GM23338 (cell line): Measurements from ENCODE around the gene THNSL1. TPM values are rescaled to one million over a fixed set of nuclear protein-coding genes. Genes with fewer than 3 reads are reported as not detected.

ENCODE experiments used
- ATAC-seq: fragments of 200-7000 bp; cut with Tn5 transposase; 3 replicates; pipeline ENCODE4 v1.9.1; 2020
- DNase-seq: peaks from one replicate; pipeline ENCODE4 v3.0.0-alpha.2; 2015; ENCODE audit warnings: low spot score
- H2AFZ ChIP-seq: fragments of 200-600 bp; sonication (generic); 2 replicates; pipeline ENCODE4 v1.8.0; 2016; ENCODE audit warnings: antibody characterized with exemption, mild to moderate bottlenecking, moderate library complexity
- H3F3A ChIP-seq: fragments of 200-600 bp; sonication (generic); replicated peaks from 2 replicates; pipeline ENCODE4 v1.8.0; 2017; ENCODE audit warnings: antibody characterized with exemption, mixed run types, low read depth
- H3K27ac ChIP-seq: fragments of 200-600 bp; sonication (generic); 2 replicates; pipeline ENCODE4 v1.6.1; 2016; ENCODE audit warnings: low read depth
- H3K27me3 ChIP-seq: fragments of 200-600 bp; sonication (generic); 2 replicates; pipeline ENCODE4 v1.8.0; 2016; ENCODE audit warnings: mild to moderate bottlenecking, mixed run types, moderate library complexity; ENCODE audit not compliant: insufficient read depth
- H3K36me3 ChIP-seq: fragments of 200-600 bp; sonication (generic); 2 replicates; pipeline ENCODE4 v1.8.0; 2016; ENCODE audit warnings: mild to moderate bottlenecking; ENCODE audit not compliant: insufficient read depth
- H3K4me1 ChIP-seq: fragments of 200-600 bp; sonication (generic); 2 replicates; pipeline ENCODE4 v1.8.0; 2016; ENCODE audit warnings: mild to moderate bottlenecking, moderate library complexity; ENCODE audit not compliant: insufficient read depth
- H3K4me2 ChIP-seq: fragments of 200-600 bp; sonication (generic); 2 replicates; pipeline ENCODE4 v1.7.1; 2017; ENCODE audit warnings: mixed run types
- H3K4me3 ChIP-seq: fragments of 200-600 bp; sonication (generic); 2 replicates; pipeline ENCODE4 v1.6.1; 2016; ENCODE audit warnings: mixed run types
- H3K79me2 ChIP-seq: fragments of 200-600 bp; sonication (generic); replicated peaks from 2 replicates; pipeline ENCODE4 v1.8.0; 2017; ENCODE audit warnings: mild to moderate bottlenecking; ENCODE audit not compliant: insufficient read depth
- H3K9me2 ChIP-seq: fragments of 200-600 bp; sonication (generic); 2 replicates; pipeline ENCODE4 v1.8.0; 2017; ENCODE audit not compliant: insufficient read depth
- H4K20me1 ChIP-seq: fragments of 200-600 bp; sonication (generic); replicated peaks from 2 replicates; pipeline ENCODE4 v1.8.0; 2017; ENCODE audit warnings: mild to moderate bottlenecking; ENCODE audit not compliant: insufficient read depth
- H3K27ac Mint-ChIP-seq: 2 replicates; pipeline ENCODE4 v1.8.0; 2020; ENCODE audit warnings: inconsistent platforms, mild to moderate bottlenecking, moderate library complexity, mixed read lengths
- H3K27me3 Mint-ChIP-seq: 3 replicates; pipeline ENCODE4 v1.8.0; 2022; ENCODE audit warnings: low read depth, mild to moderate bottlenecking, moderate library complexity, mixed read lengths, inconsistent platforms; ENCODE audit not compliant: insufficient read depth, poor library complexity
- H3K36me3 Mint-ChIP-seq: 3 replicates; pipeline ENCODE4 v1.8.0; 2021; ENCODE audit warnings: low read depth, mild to moderate bottlenecking, inconsistent platforms, moderate library complexity, mixed read lengths
- H3K4me1 Mint-ChIP-seq: 3 replicates; pipeline ENCODE4 v1.8.0; 2020; ENCODE audit warnings: mild to moderate bottlenecking, inconsistent platforms, mixed read lengths
- H3K4me3 Mint-ChIP-seq: 3 replicates; pipeline ENCODE4 v1.8.0; 2021; ENCODE audit warnings: moderate library complexity, mild to moderate bottlenecking, inconsistent platforms, mixed read lengths
- H3K9me3 Mint-ChIP-seq: 3 replicates; pipeline ENCODE4 v1.8.0; 2020; ENCODE audit warnings: moderate library complexity, mild to moderate bottlenecking, inconsistent platforms, mixed read lengths
- CTCF ChIP-seq, 2 experiments: fragments of 200-600 bp in 1 of 2; sonication (generic) in 1 of 2; conservative IDR thresholded peaks; 2 replicates each; pipeline versions ENCODE4 v1.5.1 to v1.6.1; 2016 to 2017; ENCODE audit warnings: antibody characterized with exemption in 2 of 2, low read depth in 2 of 2, mild to moderate bottlenecking in 2 of 2, moderate library complexity in 1 of 2
- EZH2 ChIP-seq: fragments of 200-600 bp; sonication (generic); IDR thresholded peaks from one replicate; pipeline ENCODE4 v1.8.0; 2017; ENCODE audit warnings: antibody characterized with exemption, mild to moderate bottlenecking, low read depth; ENCODE audit not compliant: unreplicated experiment
- REST ChIP-seq: IDR thresholded peaks from one replicate; pipeline ENCODE4 v1.6.1; 2018; ENCODE audit warnings: antibody characterized with exemption; ENCODE audit not compliant: unreplicated experiment
- ZNF114 ChIP-seq: fragments of 250-450 bp; sonication (Bioruptor Pico); IDR thresholded peaks from 2 replicates; pipeline ENCODE4 v1.5.0; 2020; ENCODE audit warnings: mild to moderate bottlenecking, moderate library complexity
- ZNF331 ChIP-seq: fragments of 250-450 bp; sonication (Bioruptor Pico); IDR thresholded peaks from 2 replicates; pipeline ENCODE4 v1.5.0; 2020; ENCODE audit warnings: low read depth, mild to moderate bottlenecking, moderate library complexity
- polyA plus RNA-seq: library from polyadenylated mRNA; unstranded; fragments of >200 nt; fragmentation: Nextera tagmentation; extraction: Ambion mirVana; gene quantifications from 2 replicates; pipeline ENCODE4 v1.2.1, GENCODE V29; 2016
- total RNA-seq: library from RNA; depleted of rRNA; stranded (reverse); fragments of >200 nt; shearing (Covaris generic); gene quantifications from 2 replicates; pipeline ENCODE4 v1.2.3, GENCODE V29; 2014

The THNSL1 gene
- total and polyA plus RNA-seq, 2 experiments from 2014 or later = 2.6 to 5.8 TPM

- Mint-ChIP-seq H3K36me3 (no peaks in the 10 kb centered on the region), H3K27me3 (peaks cover 2% of the 10 kb centered on the region), H3K4me1 (no peaks in the 10 kb centered on the region), H3K4me3 (no peak overlapping the region), H3K27ac (no peak overlapping the region), H3K9me3 (no peaks in the 10 kb centered on the region)
- TF ChIP-seq CTCF (conservative IDR thresholded peaks at IDR 0.05; ENCODE audit: low read depth in 2 of 2) (no peak), REST (no peak), ZNF331 (CRISPR knock-in tag) (no peak), ZNF114 (CRISPR knock-in tag) (no peak), EZH2 (no peak)
- Histone ChIP-seq H3K4me2 (no peak overlapping the region), H3K27ac (no peak overlapping the region), H3K4me3 (no peak overlapping the region), H3F3A (no peaks in the 10 kb centered on the region), H2AFZ (no peak overlapping the region), H3K27me3 (no peaks in the 10 kb centered on the region), H3K4me1 (no peaks in the 10 kb centered on the region), H3K9me2 (no peaks in the 10 kb centered on the region), H4K20me1 (no peaks in the 10 kb centered on the region), H3K79me2 (no peaks in the 10 kb centered on the region), H3K36me3 (no peaks in the 10 kb centered on the region)
- no peak for DNase-seq
- no peak for ATAC-seq
Observed at GRCh38 chr10:24993237-24993958, 23.0 kb upstream of the THNSL1 start.

GRCh38 chr10:24995072-24995471 lies 21.3 kb upstream of the THNSL1 start:
- Histone ChIP-seq H3K4me2 (no peak overlapping the region), H3K27ac (no peak overlapping the region), H3K79me2 (no peaks in the 10 kb centered on the region), H3K4me1 (no peaks in the 10 kb centered on the region), H3K9me2 (no peaks in the 10 kb centered on the region; the same call in 1 of the 2 replicates), H4K20me1 (no peaks in the 10 kb centered on the region), H3K27me3 (no peaks in the 10 kb centered on the region), H3K36me3 (no peaks in the 10 kb centered on the region), H3F3A (no peaks in the 10 kb centered on the region), H2AFZ (no peak overlapping the region), H3K4me3 (no peak overlapping the region)
- Mint-ChIP-seq H3K36me3 (no peaks in the 10 kb centered on the region), H3K4me1 (no peaks in the 10 kb centered on the region), H3K9me3 (no peaks in the 10 kb centered on the region), H3K4me3 (no peak overlapping the region), H3K27me3 (peaks cover 2% of the 10 kb centered on the region), H3K27ac (no peak overlapping the region)
- no peak for TF ChIP-seq CTCF (conservative IDR thresholded peaks at IDR 0.05; ENCODE audit: low read depth in 2 of 2)
- TF ChIP-seq EZH2 = no peak
- ATAC-seq = no peak
- DNase-seq = no peak
